NOMO-1 treated with DMSO at 0.1 percent for 48 hours (cell line): ENCODE results near the gene ABCC5.
A peak's percentile ranks its signal among the peaks of the same experiment; 100 is the strongest.

Experiments
- DNase-seq: peaks from one replicate; lab custom pipeline; 2025; ENCODE audit not compliant: unreplicated experiment; lab: John Stamatoyannopoulos, UW

ABCC5 gene

GRCh38 chr3:183930086-183930485 lies 87.6 kb downstream of the ABCC5 start:
- DNase-seq, result no peak

GRCh38 chr3:183927059-183927458 lies 90.6 kb downstream of the ABCC5 start:
- no peak for DNase-seq

- DNase-seq, result no peak
These were observed 92.7 kb downstream of the ABCC5 start for GRCh38 chr3:183924956-183925355.

- DNase-seq, result no peak
These were observed 93.1 kb downstream of the ABCC5 start for GRCh38 chr3:183924543-183924942.

- DNase-seq, result no peak
These were observed 95.3 kb downstream of the ABCC5 start for GRCh38 chr3:183922421-183922820.

- DNase-seq, result no peak
These were observed 96.6 kb downstream of the ABCC5 start for GRCh38 chr3:183921096-183921495.

GRCh38 chr3:183920416-183920815 lies 97.3 kb downstream of the ABCC5 start:
- no peak for DNase-seq

- no peak for DNase-seq
These were observed 99.5 kb downstream of the ABCC5 start for GRCh38 chr3:183918178-183918577.

- no peak for DNase-seq
These were observed 99.9 kb downstream of the ABCC5 start for GRCh38 chr3:183917776-183918175.

- DNase-seq, result no peak
These were observed 102.8 kb downstream of the ABCC5 start for GRCh38 chr3:183914856-183915255.

GRCh38 chr3:183913580-183913920 lies 104.1 kb downstream of the ABCC5 start:
- DNase-seq, result no peak

GRCh38 chr3:183912895-183913579 lies 104.6 kb downstream of the ABCC5 start:
- no peak for DNase-seq

- DNase-seq, result peak; percentile 46
These were observed 105.7 kb downstream of the ABCC5 start for GRCh38 chr3:183911763-183912506.

- no peak for DNase-seq
These were observed 106.6 kb downstream of the ABCC5 start for GRCh38 chr3:183911087-183911486.

GRCh38 chr3:183909030-183909600 lies 108.6 kb downstream of the ABCC5 start:
- DNase-seq, result no peak

GRCh38 chr3:183907911-183908331 lies 109.8 kb downstream of the ABCC5 start:
- no peak for DNase-seq

GRCh38 chr3:183907176-183907575 lies 110.5 kb downstream of the ABCC5 start:
- DNase-seq, result no peak

- no peak for DNase-seq
These were observed 111.3 kb downstream of the ABCC5 start for GRCh38 chr3:183906234-183906921.

GRCh38 chr3:183904833-183905780 lies 112.6 kb downstream of the ABCC5 start:
- DNase-seq, result no peak

GRCh38 chr3:183898028-183898431 lies 119.7 kb downstream of the ABCC5 start:
- no peak for DNase-seq

- no peak for DNase-seq
These were observed 120.1 kb downstream of the ABCC5 start for GRCh38 chr3:183897606-183898005.
